Activated CD4-positive, alpha-beta T cell treated with anti-CD3 and anti-CD28 coated beads, Interleukin-2, Interleukin-4, amounts not matched to agents 100 ng/mL and 50 ng/mL, durations not matched to agents 16 hours and 8 hours (primary cell): ENCODE data around the gene LRCH1.
"Not testable (repeated sequence)": the region's sequence is repeated elsewhere in the genome, so short reads cannot be mapped to it uniquely, and the experiment has no call there.

ENCODE experiments used
- DNase-seq: peaks from one replicate; pipeline ENCODE4 v3.0.0-alpha.2; 2020; ENCODE audit warnings: low spot score

Gene LRCH1

DNA sequence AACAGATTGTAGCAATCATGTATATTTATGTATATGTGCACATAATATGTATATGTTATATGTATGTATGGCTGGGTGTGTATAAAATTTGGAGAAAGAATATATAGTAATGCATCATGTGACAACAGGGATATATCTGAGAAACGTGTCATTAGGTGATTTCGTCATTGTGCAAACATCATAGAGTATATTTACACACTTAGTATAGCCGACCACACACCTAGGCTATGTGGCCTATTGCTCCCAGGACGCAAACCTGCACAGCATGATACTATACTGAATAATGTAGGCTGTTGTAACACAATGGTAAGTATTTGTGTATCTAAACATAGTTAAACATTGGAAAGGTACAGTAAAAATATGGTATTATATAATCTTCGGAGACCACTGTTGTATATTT is 200.2 kb downstream of the LRCH1 start:
- no peak for DNase-seq

DNA sequence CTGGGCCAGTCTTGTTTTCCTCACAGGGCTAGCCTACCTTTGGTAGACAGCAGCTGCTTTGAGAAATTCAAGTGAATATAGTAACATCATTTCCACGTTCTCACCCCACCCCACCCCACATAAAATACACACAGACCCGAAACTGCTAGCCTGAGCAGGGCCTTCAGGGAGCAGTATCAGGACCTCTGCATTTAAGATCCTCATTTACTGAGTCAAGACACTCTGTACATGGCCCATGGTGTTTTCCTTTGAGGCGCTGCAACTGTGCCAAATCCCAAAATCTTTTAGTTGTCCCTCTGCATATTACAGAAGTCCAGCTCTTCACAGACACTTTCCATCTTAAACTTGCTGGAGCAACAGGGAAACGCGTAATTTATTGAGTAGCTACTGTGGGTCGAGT is 200.9 kb downstream of the LRCH1 start:
- DNase-seq, result no peak

DNA sequence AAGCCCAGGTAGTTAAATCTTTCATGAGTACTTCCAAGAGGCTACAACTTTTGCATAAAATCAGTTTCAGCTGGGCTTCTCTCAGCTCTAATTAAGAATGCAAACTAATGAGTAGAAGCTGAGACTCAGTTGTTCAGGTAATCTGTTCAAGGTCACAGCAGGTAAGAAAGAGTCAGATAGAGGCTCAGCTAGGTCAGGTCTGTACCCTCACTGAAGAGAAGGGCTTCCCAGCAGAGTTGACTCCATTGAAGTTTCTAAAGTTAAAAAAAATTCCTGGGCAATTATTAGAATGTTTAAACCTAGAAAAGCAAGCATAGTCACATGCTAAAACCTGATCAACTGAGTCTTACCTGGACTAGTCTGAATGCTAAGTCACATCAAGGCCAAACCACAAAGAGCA is 201.8 kb downstream of the LRCH1 start:
- DNase-seq, result no peak

- not testable (repeated sequence) for DNase-seq
Measured at GRCh38 chr13:46755508-46755907, 202.5 kb downstream of the LRCH1 start.

DNA sequence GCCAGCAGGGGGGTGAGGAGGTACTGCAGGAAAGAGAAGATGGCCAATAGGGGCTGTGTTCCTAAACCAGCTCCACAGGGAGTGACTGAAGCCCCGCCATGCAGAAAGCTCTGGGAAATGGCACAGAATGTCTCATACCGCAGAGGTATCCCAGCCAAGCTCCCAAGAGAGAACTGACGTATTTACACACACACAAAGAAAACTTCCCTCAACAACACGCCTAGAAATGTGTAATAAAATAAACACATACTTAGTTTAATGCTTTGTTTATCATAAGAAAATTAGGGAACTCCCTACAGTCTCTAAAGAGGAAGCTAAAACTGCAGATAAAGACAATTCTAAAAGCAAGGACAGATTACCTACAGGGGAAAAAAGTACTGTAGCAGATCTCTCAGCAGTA is 204.0 kb downstream of the LRCH1 start:
- no peak for DNase-seq

DNA sequence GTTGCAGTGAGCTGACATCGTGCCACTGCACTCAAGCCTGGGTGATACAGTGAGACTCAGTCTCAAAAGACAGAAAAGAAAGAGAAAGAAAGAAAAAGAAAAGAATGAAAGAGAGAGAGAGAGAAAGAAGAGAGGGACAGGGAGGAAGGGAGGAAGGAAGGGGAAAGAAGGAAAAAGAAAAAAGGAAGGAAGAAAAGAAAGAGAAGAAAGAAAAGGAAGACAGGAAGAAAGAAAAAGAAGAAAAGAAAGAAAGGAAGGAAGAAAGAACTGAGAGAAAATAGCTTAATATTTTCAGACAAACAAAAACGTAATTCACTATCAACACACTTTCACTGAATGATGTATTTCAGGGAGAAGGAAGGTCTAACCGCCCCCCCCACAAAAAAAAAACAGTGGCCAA is 204.7 kb downstream of the LRCH1 start:
- no peak for DNase-seq

GRCh38 chr13:46759846-46760245 is 206.9 kb downstream of the LRCH1 start:
- no peak for DNase-seq

DNA sequence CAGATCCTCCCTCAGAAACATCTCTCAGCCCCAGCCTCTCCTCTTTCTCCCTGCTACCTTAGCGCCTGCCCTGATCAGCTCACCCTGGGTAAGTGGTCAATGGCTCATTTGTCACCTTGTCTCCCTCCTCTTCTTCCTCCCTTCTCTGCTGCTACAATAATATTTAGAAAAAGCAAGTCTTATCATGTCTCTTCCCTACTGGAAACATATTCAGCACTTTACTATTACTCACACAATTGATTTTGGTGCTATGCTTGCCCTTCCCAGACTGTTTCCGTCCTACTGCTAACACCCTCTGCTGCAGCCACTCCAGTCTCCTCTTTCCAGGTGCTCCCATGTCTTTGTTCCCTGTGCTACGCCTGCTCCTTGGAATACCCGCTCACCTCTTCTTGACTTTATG is 208.2 kb downstream of the LRCH1 start:
- DNase-seq, result no peak

DNA sequence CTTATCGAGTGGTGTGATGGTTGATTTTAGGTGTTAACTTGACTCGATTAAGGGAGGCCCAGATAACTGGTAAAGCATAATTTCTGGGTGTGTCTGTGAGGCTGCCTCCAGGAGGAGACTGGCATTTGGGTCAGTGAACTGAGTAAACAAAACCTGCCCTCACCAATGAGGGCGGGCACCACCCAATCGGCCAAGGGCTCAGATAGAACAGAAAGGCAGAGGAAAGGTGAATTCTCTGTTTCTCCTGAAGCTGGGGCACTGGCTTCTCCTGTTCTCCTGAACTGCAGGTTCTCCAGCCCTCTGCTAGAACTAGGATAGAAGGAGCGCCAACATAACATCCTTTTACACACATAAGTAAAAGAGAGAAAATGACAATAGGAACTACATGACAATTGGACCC is 208.9 kb downstream of the LRCH1 start:
- no peak for DNase-seq

DNA sequence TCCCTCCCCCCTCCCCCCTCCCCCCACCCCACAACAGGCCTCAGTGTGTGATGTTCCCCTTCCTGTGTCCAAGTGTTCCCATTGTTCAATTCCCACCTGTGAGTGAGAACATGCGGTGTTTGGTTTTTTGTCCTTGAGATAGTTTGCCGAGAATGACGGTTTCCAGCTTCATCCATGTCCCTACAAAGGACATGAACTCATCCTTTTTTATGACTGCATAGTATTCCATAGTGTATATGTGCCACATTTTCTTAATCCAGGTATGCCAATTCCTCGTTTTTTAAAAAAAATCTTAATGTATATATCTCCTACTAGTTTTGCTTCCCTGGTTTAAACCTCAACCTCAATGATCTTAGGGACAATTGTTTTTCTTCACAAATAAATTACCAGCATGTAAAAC is 217.0 kb downstream of the LRCH1 start:
- DNase-seq, result not testable (repeated sequence)

DNA sequence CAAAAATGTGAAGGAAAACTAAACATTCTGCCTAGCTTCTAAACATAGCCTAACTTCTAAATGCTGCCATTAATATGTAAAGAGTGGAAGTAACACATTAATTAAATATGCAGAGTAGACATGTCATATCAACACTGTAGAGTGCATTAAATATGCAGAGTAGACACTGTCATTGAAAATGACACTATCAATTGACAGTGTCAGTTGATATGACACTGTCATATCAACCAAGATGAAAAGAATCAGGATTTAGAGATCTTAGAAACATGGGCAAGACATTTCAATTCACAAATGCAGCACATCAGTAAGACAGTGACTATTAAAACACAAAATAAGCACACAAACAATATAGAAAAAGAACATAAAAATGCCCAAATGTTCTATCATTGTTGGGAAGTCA is 218.7 kb downstream of the LRCH1 start:
- no peak for DNase-seq

GRCh38 chr13:46773541-46773940 is 220.6 kb downstream of the LRCH1 start:
- no peak for DNase-seq

GRCh38 chr13:46775385-46776107 is 222.6 kb downstream of the LRCH1 start:
- no peak for DNase-seq

DNA sequence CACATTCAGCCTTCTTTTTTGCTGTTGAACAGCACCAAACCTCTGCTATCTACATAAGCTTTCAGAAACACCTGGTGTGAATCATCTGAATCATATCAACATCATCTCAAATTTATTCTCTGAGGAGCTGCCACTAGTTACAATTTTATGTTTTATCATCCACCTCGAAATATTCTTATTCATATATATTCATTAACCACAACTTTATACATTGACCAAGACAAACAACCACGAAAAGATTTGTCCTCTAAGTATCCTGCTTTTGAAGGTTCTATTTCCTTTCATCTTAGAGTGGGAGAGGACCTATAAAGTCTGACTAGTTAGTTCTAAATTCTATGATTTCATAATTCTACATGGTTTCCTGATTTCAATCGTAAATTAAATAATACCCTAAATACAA is 225.1 kb downstream of the LRCH1 start:
- DNase-seq, result no peak

GRCh38 chr13:46778890-46779289 is 225.9 kb downstream of the LRCH1 start:
- no peak for DNase-seq

- no peak for DNase-seq
Measured at GRCh38 chr13:46782066-46782465, 229.1 kb downstream of the LRCH1 start.

DNA sequence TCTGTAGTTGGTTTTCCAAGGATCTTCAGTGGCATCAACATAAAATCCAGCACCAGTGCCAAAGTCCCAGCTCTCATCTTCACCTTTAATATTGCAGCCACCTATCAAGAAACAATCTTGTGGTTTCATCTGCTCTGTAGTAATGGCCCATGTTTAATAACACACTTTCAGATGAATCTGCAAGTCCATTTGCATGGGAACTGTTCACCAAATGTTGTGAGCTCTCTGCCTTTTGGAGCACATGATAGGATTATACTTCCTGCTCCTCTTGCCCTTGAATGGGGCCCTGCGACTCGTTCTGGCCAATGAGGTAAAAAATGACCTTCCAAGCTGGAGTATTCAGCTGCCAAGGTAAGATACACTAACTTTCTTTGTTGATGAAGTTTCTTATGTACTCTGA is 229.7 kb downstream of the LRCH1 start:
- DNase-seq, result no peak

- no peak for DNase-seq
Measured at GRCh38 chr13:46783504-46783903, 230.5 kb downstream of the LRCH1 start.

DNA sequence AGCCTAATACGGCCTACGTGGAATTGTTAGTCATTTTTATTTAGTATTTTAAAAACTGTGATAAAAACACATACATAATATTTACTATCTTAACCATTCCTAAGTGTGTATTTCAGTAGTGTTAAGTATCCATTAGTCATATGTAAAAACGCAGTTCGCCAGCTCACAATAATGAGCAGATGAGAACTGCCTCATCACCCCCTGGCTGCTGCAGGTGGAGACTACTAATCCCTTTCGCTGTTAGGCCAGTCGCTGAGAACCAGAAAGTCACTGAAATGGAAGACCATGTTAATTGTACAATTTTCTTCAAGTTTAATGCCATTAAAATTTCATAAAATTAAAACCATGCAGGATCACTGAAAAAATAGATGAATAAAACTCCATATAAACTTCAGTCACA is 242.4 kb downstream of the LRCH1 start:
- DNase-seq, result no peak

DNA sequence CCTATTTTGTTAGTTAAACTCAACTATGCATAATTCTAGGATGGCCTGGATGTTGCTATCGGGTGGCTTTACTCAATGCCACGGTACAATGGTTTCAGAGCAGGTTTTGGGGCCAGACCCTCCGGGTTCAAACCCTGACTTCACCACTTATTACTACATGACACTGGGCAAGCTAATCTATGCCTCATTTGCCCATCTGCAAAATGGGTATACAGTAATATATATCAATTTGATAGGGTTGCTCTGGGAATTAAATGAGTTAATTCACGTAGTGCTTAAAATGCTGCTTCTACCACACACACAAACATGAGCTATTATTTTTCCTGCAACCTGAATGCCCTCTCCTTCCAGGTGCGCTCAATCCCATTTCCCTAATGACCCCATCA is 243.2 kb downstream of the LRCH1 start:
- DNase-seq, result no peak

GRCh38 chr13:46796515-46797474 is 243.8 kb downstream of the LRCH1 start, which contains the start of gene ESD:
Gene ESD (minus strand): TSS chr13:46797161. CDS start chr13:46791413, 5,748 bp downstream.
- peak; percentile 95 for DNase-seq

DNA sequence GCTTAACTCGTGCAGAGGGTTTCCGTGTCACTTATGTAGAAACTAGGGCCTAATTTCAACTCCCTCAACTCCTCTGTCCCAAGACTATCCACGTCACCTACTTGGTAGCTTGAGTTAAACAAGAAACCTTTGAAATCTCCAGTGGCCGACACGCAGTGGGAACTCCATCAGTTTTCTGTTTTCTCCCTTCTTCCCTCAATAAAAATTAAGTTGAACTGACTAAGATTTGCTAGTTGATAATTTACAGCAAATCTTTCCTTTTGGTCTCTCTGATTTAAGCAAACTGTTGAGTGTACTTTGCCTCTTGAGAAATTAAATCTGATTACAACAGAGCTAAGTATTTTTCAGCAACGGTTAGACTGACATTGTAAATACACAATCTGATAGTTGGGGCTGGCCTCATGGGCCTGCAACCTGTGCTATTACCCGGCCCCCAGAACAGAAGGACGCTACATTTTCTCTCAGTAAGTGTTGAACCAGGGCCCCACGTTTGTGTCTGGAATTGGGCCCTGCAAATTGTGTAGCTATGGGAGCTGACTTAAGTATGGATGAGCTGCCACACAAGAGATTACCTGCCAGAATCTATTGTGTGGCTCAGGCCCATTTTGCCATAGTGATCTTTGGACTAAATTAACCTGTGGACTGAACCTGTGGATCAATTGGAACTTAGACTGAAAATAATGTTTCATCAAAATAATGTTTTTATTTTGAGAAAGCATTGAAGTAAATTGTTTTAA is 244.7 kb downstream of the LRCH1 start:
- DNase-seq, result no peak

DNA sequence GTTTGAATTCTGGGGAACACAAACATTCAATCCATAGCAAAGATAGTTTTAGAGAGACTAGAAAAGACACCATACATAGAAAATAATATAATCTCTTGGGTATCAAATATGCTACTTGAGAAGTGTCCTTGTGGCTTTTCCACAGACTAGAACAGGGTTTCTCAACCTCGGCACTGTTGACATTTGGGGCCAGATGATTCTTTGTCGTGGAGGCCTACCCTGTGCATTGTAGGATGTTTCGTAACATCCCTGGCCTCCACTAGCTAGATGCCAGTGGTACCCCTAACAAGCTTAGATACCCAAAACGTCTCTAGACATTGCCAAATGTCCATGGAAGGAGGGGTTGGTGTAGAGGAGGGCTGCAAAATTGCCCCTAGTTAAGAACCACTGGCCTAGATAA is 246.2 kb downstream of the LRCH1 start:
- no peak for DNase-seq
